Measurements from ENCODE around the gene WWC1. TPM values are rescaled to one million over a fixed set of nuclear protein-coding genes. Genes with fewer than 3 reads are reported as not detected.

Gene WWC1
- total and polyA plus RNA-seq, 2 experiments from 2014 or later, result 6.0 to 9.7 TPM

- no peaks in the 10 kb centered on the region for H3K4me1 ChIP-seq (ENCODE audit: low read depth)
- TF ChIP-seq CTCF (IDR thresholded peaks at IDR 0.05; ENCODE audit: low read depth, low read length), result no peak
These were observed 124.0 kb downstream of the WWC1 start for GRCh38 chr5:168415401-168415800.

GRCh38 chr5:168415971-168416370 lies 124.5 kb downstream of the WWC1 start:
- no peaks in the 10 kb centered on the region for H3K36me3 ChIP-seq
- TF ChIP-seq CTCF (IDR thresholded peaks at IDR 0.05; ENCODE audit: low read depth, low read length), result no peak
- H3K4me3 ChIP-seq, result no peak overlapping the region
- no peaks in the 10 kb centered on the region for H3K27me3 ChIP-seq
- no peak for DNase-seq (ENCODE audit: low read depth in 1 of 2, low spot score in 1 of 2)
- no peaks in the 10 kb centered on the region for H3K9me3 ChIP-seq (ENCODE audit: low read depth)
- H3K4me1 ChIP-seq (ENCODE audit: low read depth), result no peaks in the 10 kb centered on the region
- H3K27ac ChIP-seq, result no peak overlapping the region

More at GRCh38 chr5:168415401-168415800, 124.0 kb downstream of the WWC1 start:
- Histone ChIP-seq H3K27me3 (no peaks in the 10 kb centered on the region), H3K27ac (no peak overlapping the region), H3K9me3 (ENCODE audit: low read depth) (no peaks in the 10 kb centered on the region), H3K4me3 (no peak overlapping the region), H3K36me3 (no peaks in the 10 kb centered on the region)
- DNase-seq (ENCODE audit: low read depth in 1 of 2, low spot score in 1 of 2), result no peak

GRCh38 chr5:168417731-168418429 lies 126.4 kb downstream of the WWC1 start:
- no peaks in the 10 kb centered on the region for H3K9me3 ChIP-seq (ENCODE audit: low read depth)
- H3K36me3 ChIP-seq, result no peaks in the 10 kb centered on the region
- H3K4me3 ChIP-seq, result no peak overlapping the region
- no peaks in the 10 kb centered on the region for H3K4me1 ChIP-seq (ENCODE audit: low read depth)
- no peak overlapping the region for H3K27ac ChIP-seq
- H3K27me3 ChIP-seq, result no peaks in the 10 kb centered on the region
- no peak for TF ChIP-seq CTCF (IDR thresholded peaks at IDR 0.05; ENCODE audit: low read depth, low read length)
- DNase-seq (ENCODE audit: low read depth in 1 of 2, low spot score in 1 of 2), result no peak

GRCh38 chr5:168420461-168420860 lies 129.0 kb downstream of the WWC1 start:
- H3K27ac ChIP-seq, result no peak overlapping the region
- no peaks in the 10 kb centered on the region for H3K9me3 ChIP-seq (ENCODE audit: low read depth)
- no peaks in the 10 kb centered on the region for H3K4me1 ChIP-seq (ENCODE audit: low read depth)
- no peaks in the 10 kb centered on the region for H3K27me3 ChIP-seq
- H3K36me3 ChIP-seq, result no peaks in the 10 kb centered on the region
- no peak for DNase-seq (ENCODE audit: low read depth in 1 of 2, low spot score in 1 of 2)
- no peak overlapping the region for H3K4me3 ChIP-seq
- TF ChIP-seq CTCF (IDR thresholded peaks at IDR 0.05; ENCODE audit: low read depth, low read length), result no peak

GRCh38 chr5:168422431-168422830 lies 131.0 kb downstream of the WWC1 start:
- DNase-seq (ENCODE audit: low read depth in 1 of 2, low spot score in 1 of 2), result no peak

More at GRCh38 chr5:168422431-168422830, 131.0 kb downstream of the WWC1 start:
- peak; percentile 15 for TF ChIP-seq CTCF (IDR thresholded peaks at IDR 0.05; ENCODE audit: low read depth, low read length)
- no peaks in the 10 kb centered on the region for H3K27me3 ChIP-seq
- no peak overlapping the region for H3K27ac ChIP-seq
- no peaks in the 10 kb centered on the region for H3K36me3 ChIP-seq
- peaks cover 15% of the 10 kb centered on the region for H3K4me1 ChIP-seq (ENCODE audit: low read depth)
- no peak overlapping the region for H3K4me3 ChIP-seq
- H3K9me3 ChIP-seq (ENCODE audit: low read depth), result no peaks in the 10 kb centered on the region
